Superior temporal gyrus (tissue), 1 donor: Measurements from ENCODE around the gene UGT2B28.
"Not testable (repeated sequence)": the region's sequence is repeated elsewhere in the genome, so short reads cannot be mapped to it uniquely, and the experiment has no call there.

Experiments used
- DNase-seq: peaks from one replicate; pipeline ENCODE4 v3.0.0-alpha.2; 2016; ENCODE audit errors: extremely low spot score

The UGT2B28 gene

DNA sequence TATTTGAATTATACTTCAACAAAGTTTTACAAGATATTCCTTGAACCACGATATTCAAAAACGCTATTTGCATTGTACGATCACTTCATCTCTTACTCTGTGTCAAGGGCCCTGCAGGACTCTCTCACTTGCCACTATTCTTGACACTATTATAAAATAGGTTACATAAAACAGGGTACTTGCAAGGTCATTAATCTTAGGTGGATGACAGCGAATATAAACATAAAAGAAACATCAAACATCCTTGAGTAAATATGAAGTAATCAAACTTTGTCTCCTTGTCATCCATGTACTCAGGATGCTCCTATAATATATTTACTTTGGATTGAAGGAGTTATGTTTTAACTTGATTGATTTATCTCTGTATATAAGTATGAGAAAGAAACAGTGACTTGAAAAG lies at the start of gene UGT2B28:
Gene UGT2B28 (plus strand): TSS at position 395 of the 400 bp plus-strand sequence. CDS start 26 bp downstream, outside the sequence.
- DNase-seq: not testable (repeated sequence)

DNA sequence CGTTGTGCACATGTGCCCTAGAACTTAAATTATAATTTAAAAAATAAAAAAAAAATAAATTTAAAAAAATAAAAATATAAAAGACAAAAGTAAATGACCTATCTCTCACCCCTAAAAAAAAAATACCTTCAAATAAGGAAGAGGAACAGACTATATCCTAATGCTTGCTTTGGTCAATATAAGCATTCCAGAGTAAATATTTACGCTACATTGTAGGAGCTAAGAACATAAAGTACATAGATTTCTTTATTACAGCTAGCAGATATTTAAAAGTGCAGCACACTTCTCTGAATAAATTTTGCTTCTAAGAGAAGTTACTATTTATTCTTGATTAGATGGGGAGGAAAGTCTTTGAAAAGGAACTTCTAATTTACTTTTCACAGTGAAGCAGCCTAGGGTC lies 41.2 kb upstream of the UGT2B28 start:
- DNase-seq: no peak

DNA sequence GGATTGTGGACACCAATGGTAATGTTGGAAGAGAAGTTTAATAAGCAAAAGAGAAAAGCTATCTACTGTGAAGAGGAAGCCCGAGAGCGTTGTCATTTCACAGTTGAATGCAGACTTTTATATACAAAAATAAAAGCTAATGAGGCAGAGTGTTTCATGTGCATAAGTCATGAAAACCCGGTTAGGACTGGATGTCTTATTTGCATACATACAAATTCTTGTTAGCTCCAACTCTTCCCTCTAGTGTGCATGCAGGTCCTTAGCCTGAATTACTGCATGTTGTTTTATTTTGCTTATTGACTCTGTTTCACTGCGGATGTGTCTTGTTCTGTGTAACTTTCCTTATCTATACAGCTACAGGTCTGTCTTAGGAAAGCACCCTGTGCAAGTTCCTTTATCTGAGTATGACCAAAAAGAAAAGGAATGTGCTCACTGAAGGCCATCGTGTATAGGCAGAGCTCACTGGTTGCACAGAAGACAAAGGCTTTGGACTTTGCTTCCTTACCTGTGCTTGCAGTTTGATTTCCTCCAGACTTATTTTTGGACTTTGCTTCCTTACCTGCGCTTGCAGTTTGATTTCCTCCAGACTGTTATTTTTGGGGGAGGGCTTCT lies 40.6 kb upstream of the UGT2B28 start:
- DNase-seq: no peak

DNA sequence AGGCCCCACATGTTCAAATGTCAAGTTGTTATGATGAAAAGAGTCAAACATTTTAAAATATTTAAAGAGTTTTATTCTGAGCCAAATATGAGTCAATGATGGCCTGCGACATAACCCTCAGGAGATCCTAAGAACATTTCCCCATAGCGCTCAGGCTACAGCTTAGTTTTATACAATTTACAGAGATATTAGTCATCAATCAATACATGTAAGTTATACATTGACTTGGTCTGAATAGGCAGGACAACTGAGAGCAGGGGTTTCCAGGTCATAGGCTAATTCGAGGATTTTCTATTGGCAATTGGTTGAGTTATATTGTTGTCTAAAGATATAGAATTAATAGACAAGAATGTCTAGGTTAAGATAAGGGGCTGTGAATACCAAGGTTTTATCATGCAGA lies 39.5 kb upstream of the UGT2B28 start:
- not testable (repeated sequence) for DNase-seq

DNA sequence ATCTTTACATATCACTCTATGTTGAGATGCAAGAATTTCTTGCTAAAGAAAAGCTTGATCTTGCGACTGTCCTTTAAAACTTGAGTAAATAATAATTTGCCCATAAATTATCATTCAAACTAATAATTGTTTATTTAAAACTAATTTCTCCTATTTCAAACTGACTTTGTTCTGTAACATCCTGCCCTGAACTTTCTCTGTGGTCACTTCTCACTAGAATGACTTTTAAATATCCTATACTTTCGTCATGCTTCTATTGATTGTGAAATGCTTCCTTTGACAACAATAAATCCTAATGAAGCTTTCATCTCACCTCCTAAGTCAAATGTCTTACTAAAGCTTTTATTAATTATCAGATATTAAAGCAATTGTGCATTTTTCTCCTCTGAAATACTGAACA lies 38.5 kb upstream of the UGT2B28 start:
- not testable (repeated sequence) for DNase-seq

DNA sequence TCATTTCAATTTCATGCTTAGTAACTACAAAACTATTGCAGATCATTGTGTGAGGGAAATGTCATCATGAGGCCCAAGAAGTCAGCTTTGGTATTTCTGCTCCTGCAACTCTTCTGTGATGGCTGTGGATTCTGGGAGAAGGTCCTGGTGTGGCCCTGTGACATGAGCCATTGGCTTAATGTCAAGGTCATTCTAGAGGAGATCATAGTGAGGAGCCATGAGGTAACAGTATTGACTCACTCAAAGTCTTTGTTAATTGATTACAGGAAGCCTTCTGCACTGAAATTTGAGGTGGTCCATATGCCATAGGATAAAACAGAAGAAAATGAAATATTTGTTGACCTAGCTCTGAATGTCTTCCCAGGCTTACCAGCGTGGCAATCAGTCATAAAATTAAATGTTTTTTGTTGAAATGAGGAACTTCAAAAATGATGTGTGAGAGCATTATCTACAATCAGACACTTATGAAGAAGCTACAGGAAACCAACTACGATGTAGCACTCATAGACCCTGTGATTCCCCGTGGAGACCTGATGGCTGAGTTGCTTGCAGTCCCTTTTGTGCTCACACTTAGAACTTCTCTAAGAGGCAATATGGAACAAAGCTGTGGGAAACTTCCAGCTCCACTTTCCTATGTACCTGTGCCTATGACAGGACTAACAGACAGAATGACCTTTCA lies 37.6 kb upstream of the UGT2B28 start:
- DNase-seq: not testable (repeated sequence)

DNA sequence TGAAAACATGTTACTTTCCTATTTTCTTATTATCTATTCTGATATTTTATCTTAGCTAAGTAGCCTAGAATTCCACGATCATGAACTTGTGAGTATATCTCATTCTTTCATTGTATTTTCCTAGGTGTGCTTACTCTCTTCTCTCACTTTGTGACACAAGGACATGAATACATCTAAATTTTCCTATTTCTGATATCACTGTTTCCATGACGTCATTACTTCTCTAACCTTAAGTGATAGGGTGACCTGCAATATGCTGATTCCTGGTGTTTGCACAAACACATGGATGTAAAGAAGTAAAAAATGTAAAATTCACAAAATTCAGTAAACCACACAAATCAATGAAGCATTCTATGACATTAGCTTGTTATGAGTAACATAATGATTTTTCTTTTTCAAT lies 29.4 kb upstream of the UGT2B28 start:
- DNase-seq: not testable (repeated sequence)

DNA sequence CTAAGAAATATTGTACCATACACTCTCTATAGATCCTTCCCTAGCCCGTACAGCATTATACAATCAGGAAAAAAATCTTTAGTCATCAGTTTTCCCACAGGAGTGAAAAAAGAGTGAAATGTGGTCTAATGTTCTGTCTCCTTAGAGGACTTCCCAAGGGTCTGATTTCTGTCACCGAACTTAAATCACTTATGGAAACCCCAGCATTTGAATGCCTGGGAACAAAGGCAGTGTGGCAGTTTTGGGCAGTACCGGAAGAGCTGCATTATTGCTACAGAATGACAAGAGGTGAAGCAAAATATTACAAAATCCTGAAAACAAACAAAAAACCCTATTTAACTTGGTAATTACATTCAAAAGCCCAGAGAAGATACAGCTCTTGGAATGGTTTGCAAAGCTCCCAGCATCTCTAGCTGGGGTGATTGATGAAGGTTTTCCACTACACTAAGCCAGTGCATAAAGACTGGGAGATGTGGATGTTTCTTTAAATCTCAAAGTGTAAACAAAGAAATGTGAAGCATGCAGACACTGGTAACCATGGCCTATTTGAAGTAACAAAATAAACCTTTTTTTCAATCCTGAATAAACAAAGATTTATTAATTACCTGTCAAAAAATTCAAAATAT lies 27.0 kb upstream of the UGT2B28 start:
- DNase-seq: not testable (repeated sequence)

DNA sequence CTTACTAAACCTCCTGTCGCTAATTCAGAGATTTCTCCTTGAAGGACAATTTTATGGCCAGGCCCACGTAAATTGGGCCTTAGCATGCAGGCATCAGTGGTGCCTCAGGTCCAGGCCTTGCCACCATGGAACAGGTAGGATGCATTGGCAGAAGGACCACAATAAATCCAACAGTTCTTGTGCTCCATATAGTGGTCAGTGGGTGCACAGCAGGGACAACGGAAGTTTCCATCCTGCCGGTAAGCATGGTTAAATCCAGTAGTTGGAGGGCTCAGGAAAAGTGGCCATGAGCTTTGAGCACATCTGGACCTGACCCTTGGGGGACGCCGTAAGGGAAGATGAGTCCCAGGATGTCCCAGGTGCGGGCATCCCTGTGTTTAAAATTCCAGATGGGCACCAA lies 11.7 kb upstream of the UGT2B28 start:
- DNase-seq: not testable (repeated sequence)

DNA sequence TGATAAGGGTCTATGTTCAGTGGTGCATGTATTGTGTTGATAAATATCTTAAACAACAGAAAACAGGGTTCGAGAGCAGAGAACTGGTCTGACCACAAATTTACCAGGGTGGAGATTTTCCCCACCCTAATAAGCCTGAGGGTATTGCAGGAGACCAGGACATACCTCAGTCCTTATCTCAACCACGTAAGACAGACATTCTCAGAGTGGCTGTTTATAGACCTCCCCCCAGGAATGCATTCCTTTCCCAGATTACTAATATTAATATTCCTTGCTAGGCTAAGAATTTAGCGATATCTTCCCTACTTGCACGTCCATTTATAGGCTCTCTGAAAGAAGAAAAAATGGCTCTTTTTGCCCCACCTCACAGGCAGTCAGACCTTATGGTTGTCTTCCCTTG lies 16.1 kb downstream of the UGT2B28 start:
- DNase-seq: not testable (repeated sequence)

DNA sequence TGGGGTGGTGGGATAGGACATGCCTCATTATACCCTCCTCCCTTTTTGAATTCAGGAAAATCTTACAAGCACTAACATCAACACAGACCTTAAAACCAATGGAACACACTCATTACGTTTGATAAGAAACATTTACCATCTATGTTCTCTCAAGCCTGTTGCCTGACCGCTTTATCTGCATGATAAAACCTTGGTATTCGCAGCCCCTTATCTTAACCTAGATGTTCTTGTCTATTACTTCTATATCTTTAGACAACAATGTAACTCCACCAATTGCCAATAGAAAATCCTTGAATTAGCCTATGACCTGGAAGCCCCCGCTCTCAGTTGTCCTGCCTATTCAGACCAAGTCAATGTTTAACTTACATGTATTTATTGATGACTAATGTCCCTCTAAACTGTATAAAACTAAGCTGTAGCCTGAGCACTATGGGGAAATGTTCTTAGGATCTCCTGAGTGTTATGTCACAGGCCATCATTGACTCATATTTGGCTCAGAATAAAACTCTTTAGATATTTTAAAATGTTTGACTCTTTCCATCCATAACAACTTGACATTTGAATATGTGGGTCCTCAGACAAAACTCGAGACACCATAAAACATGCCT lies 28.3 kb downstream of the UGT2B28 start:
- not testable (repeated sequence) for DNase-seq

DNA sequence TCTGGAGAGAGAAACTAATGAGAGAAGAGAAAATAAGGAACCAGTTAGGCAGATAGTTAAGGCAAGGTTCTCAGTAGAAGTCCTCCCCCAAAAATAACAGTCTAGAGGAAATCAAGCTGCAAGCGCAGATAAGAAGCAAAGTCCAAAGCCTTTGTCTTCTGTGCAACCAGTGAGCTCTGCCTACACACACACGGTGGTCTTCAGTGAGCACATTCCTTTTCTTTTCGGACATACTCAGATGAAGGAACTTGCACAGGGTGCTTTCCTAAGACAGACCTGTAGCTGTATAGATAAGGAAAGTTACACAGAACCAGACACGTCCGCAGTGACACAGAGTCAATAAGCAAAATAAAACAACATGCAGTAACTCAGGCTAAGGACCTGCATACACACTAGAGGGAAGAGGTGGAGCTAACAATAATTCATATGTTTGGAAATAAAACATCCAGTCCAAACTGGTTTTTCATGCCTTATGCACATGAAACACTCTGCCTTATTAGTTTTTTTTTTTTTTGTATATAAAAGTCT lies 29.3 kb downstream of the UGT2B28 start:
- not testable (repeated sequence) for DNase-seq

DNA sequence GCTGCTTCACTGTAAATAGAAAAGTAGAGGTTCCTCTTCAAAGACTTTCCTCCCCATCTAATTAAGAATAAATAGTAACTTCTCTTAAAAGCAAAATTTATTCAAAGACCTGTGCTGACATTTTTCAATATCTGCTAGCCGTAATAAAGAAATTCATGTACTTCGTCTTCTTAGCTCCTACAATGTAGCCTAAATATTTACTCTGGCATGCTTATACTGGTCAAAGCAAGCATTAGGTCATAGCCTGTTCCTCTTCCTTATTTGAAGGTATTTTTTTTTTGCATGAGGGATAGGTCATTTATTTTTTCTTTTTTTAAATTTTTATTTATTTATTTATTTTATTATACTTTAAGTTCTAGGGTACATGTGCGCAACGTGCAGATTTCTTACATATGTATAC lies 30.0 kb downstream of the UGT2B28 start:
- not testable (repeated sequence) for DNase-seq

DNA sequence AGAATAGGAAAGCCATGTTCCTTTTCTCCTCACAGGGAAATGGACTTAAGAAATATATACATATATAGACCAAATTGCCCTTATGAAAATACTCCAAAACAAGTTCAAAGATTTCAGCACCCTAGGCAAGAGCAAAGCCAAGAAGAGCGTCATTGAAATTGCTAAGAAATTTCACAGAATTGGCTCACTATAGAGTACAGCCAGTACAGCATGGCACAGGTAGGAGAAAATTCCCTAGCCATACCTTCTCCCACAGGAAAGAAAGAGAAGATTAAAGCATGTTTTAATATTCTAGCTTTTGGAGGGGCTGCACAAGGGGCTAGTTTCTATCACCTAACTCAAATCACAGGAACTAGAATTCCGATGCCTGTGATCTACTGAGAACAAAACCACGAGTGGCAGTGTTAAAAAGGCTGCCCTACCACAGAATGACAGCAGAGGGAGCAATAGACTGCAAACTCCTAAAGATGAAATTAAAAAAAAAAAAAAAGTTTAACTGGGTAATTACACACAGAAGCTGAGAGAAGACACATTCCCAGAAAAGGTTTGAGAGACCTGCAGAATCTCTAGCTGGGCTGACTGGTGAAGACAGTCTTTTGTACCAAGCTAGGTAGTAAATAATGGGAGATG lies 37.5 kb downstream of the UGT2B28 start:
- DNase-seq: peak; percentile 59

DNA sequence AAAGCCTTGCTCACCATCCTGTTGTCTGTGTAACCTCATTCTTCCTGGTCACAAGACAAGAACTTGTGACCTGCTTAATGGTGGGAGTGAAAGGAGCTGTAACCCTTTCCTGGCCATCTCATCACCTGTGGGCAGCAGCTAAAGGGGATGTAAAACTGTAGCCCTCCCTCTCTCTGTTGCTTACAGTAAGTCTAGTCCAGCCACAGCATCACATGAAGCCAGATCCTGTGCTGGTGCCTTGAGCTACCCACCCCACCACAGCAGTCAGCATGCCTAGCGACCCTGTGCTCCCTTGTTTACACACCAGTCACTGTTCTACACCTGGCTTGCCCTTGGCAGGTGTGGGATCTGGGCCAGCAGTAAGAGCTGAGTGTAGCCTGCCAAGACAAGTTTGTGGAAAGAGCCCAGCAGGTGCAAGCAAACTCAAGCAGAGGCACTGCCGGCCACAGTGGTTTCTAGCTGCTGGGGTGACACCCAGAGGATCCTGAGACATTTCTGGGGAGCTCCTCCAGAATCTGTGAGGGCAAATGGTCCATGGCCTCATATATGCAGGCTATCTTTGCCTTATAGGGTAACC lies 41.0 kb downstream of the UGT2B28 start:
- no peak for DNase-seq

DNA sequence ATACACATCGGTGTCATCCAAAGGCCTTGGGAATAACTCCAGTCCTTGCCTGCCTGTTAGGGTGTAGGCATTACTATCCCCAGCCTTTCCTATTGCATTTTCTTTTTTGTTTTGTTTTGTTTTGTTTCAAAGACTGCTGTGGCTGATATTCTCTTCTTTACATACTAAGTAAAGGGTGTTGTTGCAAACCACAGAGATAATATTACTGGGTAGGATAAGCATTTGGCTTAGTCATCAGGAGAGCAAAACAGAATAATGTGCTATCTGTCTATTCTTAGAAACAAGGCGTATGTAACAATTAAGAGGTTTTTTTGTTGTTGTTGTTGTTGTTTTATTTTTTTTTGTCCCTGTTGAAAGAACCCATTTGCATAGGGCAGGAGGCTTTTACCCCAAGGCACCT lies 41.8 kb downstream of the UGT2B28 start:
- no peak for DNase-seq

DNA sequence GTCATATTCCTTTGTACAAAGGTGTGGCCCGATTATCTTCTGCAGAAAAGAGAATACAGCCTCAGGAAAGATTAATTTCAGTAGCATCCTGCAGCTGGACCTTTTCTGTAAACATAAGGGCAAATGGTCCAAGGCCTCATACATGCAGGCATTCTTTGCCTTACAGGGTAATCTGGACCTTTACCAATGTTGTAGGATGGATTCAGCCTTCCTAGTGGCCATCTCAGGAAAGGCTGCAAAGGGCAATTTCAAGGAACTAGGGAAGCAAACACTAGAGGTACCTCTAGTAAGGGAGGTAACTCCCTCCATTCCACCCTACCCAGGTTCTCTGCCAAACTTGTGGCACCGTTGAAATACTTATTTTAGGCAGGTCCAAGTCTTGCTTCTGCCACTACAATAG lies 43.0 kb downstream of the UGT2B28 start:
- DNase-seq: no peak

DNA sequence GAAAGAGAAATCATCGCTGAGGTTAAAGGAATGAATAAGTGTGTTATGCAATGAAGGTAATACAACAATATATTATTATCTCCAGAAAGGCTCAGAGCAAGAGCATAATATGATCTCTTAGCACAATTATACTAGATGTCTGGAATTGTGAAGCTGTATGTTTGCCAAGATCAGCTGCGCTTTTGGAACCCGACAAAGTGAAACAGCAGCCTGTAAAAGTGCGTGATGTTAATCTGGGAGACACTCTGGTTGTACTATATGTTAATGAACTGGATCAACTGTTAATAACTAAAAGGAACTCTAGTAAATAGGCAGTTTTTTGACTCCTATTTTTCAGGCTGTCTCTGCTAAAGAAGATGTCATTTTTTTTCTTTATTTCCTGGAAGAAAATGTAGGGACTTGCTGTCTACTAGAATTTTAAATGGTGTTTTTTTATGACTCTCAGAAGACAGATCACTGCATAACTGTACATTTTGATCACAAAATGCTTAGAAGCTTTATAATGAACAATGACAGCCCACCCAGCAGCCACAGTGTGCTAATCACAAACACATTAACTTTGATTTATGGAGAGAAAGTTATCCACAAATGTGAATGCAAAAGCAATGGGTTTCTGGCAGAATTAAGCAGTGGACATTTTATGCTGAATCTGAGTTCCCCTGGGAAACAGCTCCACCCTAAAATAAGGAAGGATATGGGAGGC lies 50.2 kb downstream of the UGT2B28 start:
- DNase-seq: no peak

DNA sequence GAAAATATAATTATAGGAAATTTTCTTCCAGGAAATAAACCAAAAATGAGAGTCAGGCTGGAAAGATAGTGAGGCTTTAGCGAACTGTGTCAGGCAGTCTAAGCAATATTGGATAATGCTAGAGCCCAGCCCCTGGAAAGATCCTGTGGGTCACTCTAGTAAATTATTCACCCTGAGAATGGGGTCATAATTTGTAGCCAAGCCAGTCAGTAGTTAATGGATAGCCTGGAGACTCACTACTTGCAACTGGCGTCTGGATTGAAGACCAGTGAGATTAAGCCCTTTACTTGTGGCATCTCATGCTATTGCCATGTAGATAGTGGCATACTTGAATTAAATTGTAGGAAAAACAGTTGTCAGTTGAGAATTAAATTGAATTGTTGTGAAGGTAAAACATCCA lies 51.0 kb downstream of the UGT2B28 start:
- DNase-seq: not testable (repeated sequence)

DNA sequence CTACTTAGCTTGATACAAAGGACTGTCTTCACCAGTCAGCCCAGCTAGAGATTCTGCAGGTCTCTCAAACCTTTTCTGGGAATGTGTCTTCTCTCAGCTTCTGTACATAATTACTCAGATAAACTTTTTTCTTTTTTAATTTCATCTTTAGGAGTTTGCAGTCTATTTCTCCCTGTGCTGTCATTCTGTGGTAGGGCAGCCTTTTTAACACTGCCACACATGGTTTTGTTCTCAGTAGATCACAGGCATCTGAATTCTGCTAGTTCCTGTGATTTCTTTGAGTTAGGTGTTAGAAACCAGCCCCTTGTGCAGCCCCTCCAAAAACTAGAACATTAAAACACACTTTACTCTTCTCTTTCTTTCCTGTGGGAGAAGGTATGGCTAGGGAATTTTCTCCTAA lies 55.2 kb downstream of the UGT2B28 start:
- DNase-seq: not testable (repeated sequence)

DNA sequence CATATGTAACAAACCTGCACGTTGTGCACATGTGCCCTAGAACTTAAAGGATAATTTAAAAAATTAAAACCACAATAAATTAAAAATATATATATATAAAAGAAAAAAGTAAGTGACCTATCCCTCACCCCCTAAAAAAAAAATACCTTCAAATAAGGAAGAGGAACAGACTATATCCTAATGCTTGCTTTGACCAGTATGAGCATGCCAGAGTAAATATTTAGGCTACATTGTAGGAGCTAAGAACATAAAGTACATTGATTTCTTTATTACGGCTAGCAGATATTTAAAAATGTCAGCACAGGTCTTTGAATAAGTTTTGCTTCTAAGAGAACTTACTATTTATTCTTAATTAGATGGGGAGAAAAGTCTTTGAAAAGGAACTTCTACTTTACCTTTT lies 62.8 kb downstream of the UGT2B28 start:
- DNase-seq: not testable (repeated sequence)
